A549 (cell line): ENCODE results near the gene KRTAP19-3. TPM values are rescaled to one million over a fixed set of nuclear protein-coding genes. Genes with fewer than 3 reads are reported as not detected.

Source experiments
- ATAC-seq, 2 experiments: fragments of 200-7000 bp in 1 of 2; fragments of >200 bp in 1 of 2; cut with Nextera tagmentation in 1 of 2; cut with Tn5 transposase in 1 of 2; 3 replicates each; pipeline versions ENCODE4 v1.8.0 to v1.9.1; 2018 to 2020; ENCODE audit warnings: mild to moderate bottlenecking in 1 of 2, moderate library complexity in 1 of 2
- CTCF ChIA-PET: fragments of 300-600 bp; sonication (Branson Sonifier 250); formaldehyde crosslinking; extraction: SDS; loops from one replicate; lab custom pipeline; 2021; ENCODE audit warnings: antibody characterized with exemption, inconsistent platforms; lab: Yijun Ruan, JAX
- POLR2A ChIA-PET: fragments of 350-600 bp; formaldehyde crosslinking; extraction: SDS; loops from one replicate; lab custom pipeline; 2021; ENCODE audit warnings: antibody characterized with exemption, inconsistent platforms; lab: Yijun Ruan, JAX
- DNase-seq, 2 experiments: peaks; one replicate each; pipeline versions ENCODE4 v3.0.0 to v3.0.0-alpha.2; 2011 to 2016; ENCODE audit warnings: low read depth in 1 of 2, low spot score in 1 of 2
- FAIRE-seq: peaks from 2 replicates; lab custom pipeline; 2011; peaks lifted over from hg19 to GRCh38; lab: Jason Lieb, UNC
- H3K27ac ChIP-seq, 2 experiments: fragments of >200 bp; sonication (Bioruptor Twin); formaldehyde crosslinking; 3 replicates each; pipeline ENCODE4 v1.5.1; 2016 to 2017
- H3K4me1 ChIP-seq: fragments of >200 bp; sonication (Bioruptor Twin); formaldehyde crosslinking; 3 replicates; pipeline ENCODE4 v1.6.1; 2016
- H3K4me2 ChIP-seq: fragments of >200 bp; sonication (Bioruptor Twin); formaldehyde crosslinking; 3 replicates; pipeline ENCODE4 v1.6.1; 2016
- H3K4me3 ChIP-seq: fragments of >200 bp; sonication (Bioruptor Twin); formaldehyde crosslinking; 3 replicates; pipeline ENCODE4 v1.5.1; 2016
- H3K9me3 ChIP-seq: fragments of >200 bp; sonication (Bioruptor Twin); formaldehyde crosslinking; 3 replicates; pipeline ENCODE4 v1.6.1; 2016
- ATOH8 ChIP-seq: fragments of 250-450 bp; sonication (Bioruptor Pico); IDR thresholded peaks from 2 replicates; pipeline ENCODE4 v1.5.0; 2020; ENCODE audit warnings: low read depth, mild to moderate bottlenecking, moderate library complexity
- BCL3 ChIP-seq: fragments of >200 bp; sonication (Bioruptor Twin); formaldehyde crosslinking; IDR thresholded peaks from 3 replicates; pipeline ENCODE4 v1.6.1; 2016
- CBX8 ChIP-seq: fragments of 200-600 bp; sonication (generic); IDR thresholded peaks from 2 replicates; pipeline ENCODE4 v1.6.1; 2016
- CEBPB ChIP-seq, 2 experiments: fragments of >200 bp in 1 of 2; sonication (Bioruptor Twin) in 1 of 2; formaldehyde crosslinking in 1 of 2; IDR thresholded peaks; 2 replicates each; pipeline ENCODE4 v1.6.1; 2012 to 2016
- CHD2 ChIP-seq: fragments of 150-350 bp; IDR thresholded peaks from 2 replicates; pipeline ENCODE4 v1.6.1; 2014; ENCODE audit warnings: low read length; ENCODE audit not compliant: partially characterized antibody
- EHMT2 ChIP-seq: fragments of 200-600 bp; sonication (generic); IDR thresholded peaks from 2 replicates; pipeline ENCODE4 v1.6.1; 2016; ENCODE audit warnings: antibody characterized with exemption, low read depth, mild to moderate bottlenecking, moderate library complexity
- EP300 ChIP-seq, 2 experiments: fragments of >200 bp; sonication (Bioruptor Twin); formaldehyde crosslinking; IDR thresholded peaks; 2 replicates in 1 of 2; 3 replicates in 1 of 2; pipeline ENCODE4 v1.6.1; 2016 to 2017
- FOSB ChIP-seq: fragments of 250-450 bp; sonication (Bioruptor Pico); IDR thresholded peaks from 2 replicates; pipeline ENCODE4 v1.5.0; 2020; ENCODE audit warnings: mild to moderate bottlenecking, moderate library complexity
- FOSL2 ChIP-seq, 2 experiments: fragments of 450-650 bp in 1 of 2; fragments of >200 bp in 1 of 2; sonication (Bioruptor Twin) in 1 of 2; formaldehyde crosslinking; IDR thresholded peaks; 2 replicates each; pipeline versions ENCODE4 v1.5.0 to v1.6.1; 2016 to 2020; ENCODE audit warnings: mild to moderate bottlenecking in 1 of 2, moderate library complexity in 1 of 2
- HDAC2 ChIP-seq: fragments of 200-600 bp; sonication (generic); IDR thresholded peaks from 2 replicates; pipeline ENCODE4 v1.6.1; 2016
- HES2 ChIP-seq: fragments of >200 bp; sonication (Bioruptor Twin); formaldehyde crosslinking; IDR thresholded peaks from 2 replicates; pipeline ENCODE4 v1.6.1; 2016
- HOXA7 ChIP-seq: fragments of 250-450 bp; sonication (Bioruptor Pico); IDR thresholded peaks from 2 replicates; pipeline ENCODE4 v1.5.0; 2020; ENCODE audit warnings: mild to moderate bottlenecking, moderate library complexity
- HOXB13 ChIP-seq: fragments of 250-450 bp; sonication (Bioruptor Pico); IDR thresholded peaks from 2 replicates; pipeline ENCODE4 v1.5.0; 2020; ENCODE audit warnings: low read depth, mild to moderate bottlenecking, moderate library complexity
- JUN ChIP-seq, 2 experiments: fragments of >200 bp; sonication (Bioruptor Twin); formaldehyde crosslinking; IDR thresholded peaks; 2 replicates in 1 of 2; 3 replicates in 1 of 2; pipeline ENCODE4 v1.6.1; 2016 to 2017
- JUNB ChIP-seq: fragments of >200 bp; sonication (Bioruptor Twin); formaldehyde crosslinking; IDR thresholded peaks from 2 replicates; pipeline ENCODE4 v1.6.1; 2016
- MYC ChIP-seq: IDR thresholded peaks from 2 replicates; pipeline ENCODE4 v1.6.1; 2012; ENCODE audit warnings: mild to moderate bottlenecking, inconsistent platforms, low read length, improper control_type of control experiment, borderline replicate concordance
- NFE2L2 ChIP-seq: fragments of 150-350 bp; conservative IDR thresholded peaks from 2 replicates; pipeline ENCODE4 v1.6.1; 2014; ENCODE audit warnings: low read length
- PHF8 ChIP-seq: fragments of 200-600 bp; sonication (generic); IDR thresholded peaks from 2 replicates; pipeline ENCODE4 v1.6.1; 2016; ENCODE audit warnings: low read depth, mild to moderate bottlenecking, antibody characterized with exemption, moderate library complexity, borderline replicate concordance
- POLR2A ChIP-seq: IDR thresholded peaks from 2 replicates; pipeline ENCODE4 v1.6.1; 2012; ENCODE audit warnings: mild to moderate bottlenecking, low read length
- RARB ChIP-seq: fragments of 250-450 bp; sonication (Bioruptor Pico); IDR thresholded peaks from 2 replicates; pipeline ENCODE4 v1.8.0; 2021; ENCODE audit warnings: mild to moderate bottlenecking, moderate library complexity
- RCOR1 ChIP-seq: fragments of 150-350 bp; IDR thresholded peaks from 2 replicates; pipeline ENCODE4 v1.6.1; 2014; ENCODE audit warnings: antibody characterized with exemption, low read length, low read depth
- RFX5 ChIP-seq: fragments of 450-650 bp; IDR thresholded peaks from 2 replicates; pipeline ENCODE4 v1.7.1; 2014; ENCODE audit warnings: antibody characterized with exemption, mild to moderate bottlenecking, moderate library complexity
- RNF2 ChIP-seq: fragments of 200-600 bp; sonication (generic); IDR thresholded peaks from 2 replicates; pipeline ENCODE4 v1.6.1; 2016; ENCODE audit warnings: low read depth, mild to moderate bottlenecking, antibody characterized with exemption, moderate library complexity, borderline replicate concordance
- SMC3 ChIP-seq: fragments of >200 bp; sonication (Bioruptor Twin); formaldehyde crosslinking; IDR thresholded peaks from 3 replicates; pipeline ENCODE4 v1.6.1; 2018; ENCODE audit warnings: inconsistent platforms
- SREBF2 ChIP-seq: fragments of 450-650 bp; IDR thresholded peaks from 2 replicates; pipeline ENCODE4 v1.6.1; 2014; ENCODE audit warnings: mild to moderate bottlenecking, moderate library complexity
- TFCP2L1 ChIP-seq: fragments of 250-450 bp; sonication (Bioruptor Pico); IDR thresholded peaks from 2 replicates; pipeline ENCODE4 v1.5.0; 2021; ENCODE audit warnings: mild to moderate bottlenecking
- TP53 ChIP-seq: fragments of 250-450 bp; sonication (Bioruptor Pico); IDR thresholded peaks from 2 replicates; pipeline ENCODE4 v1.5.0; 2021; ENCODE audit warnings: mild to moderate bottlenecking, moderate library complexity
- ZC3H11A ChIP-seq: fragments of 450-650 bp; IDR thresholded peaks from 2 replicates; pipeline ENCODE4 v1.6.1; 2014; ENCODE audit warnings: antibody characterized with exemption, mild to moderate bottlenecking
- WGBS: methylation state at CpG from one replicate; pipeline ENCODE4 v1.1.6; 2017; ENCODE audit errors: missing lambda C conversion rate; 5-methylcytosine and 5-hydroxymethylcytosine counted together
- polyA plus RNA-seq, 4 experiments: library from polyadenylated mRNA; depleted of rRNA in 3 of 4; stranded (reverse); fragments of >200 nt; fragmentation: RNase III in 1 of 4; extraction: RNeasy Plus Mini Kit Qiagen cat#74134 plus additional on column Dnase treatment in 1 of 4; gene quantifications; 2 replicates in 3 of 4; 3 replicates in 1 of 4; pipeline ENCODE4 v1.2.3, GENCODE V29; 2011 to 2017
- TF ChIP-seq, protein P1 (sequence below): IDR thresholded peaks from 2 replicates; pipeline ENCODE4 v1.6.1; 2012
- TF ChIP-seq, protein P2 (sequence below): fragments of 200-600 bp; sonication (generic); IDR thresholded peaks from 2 replicates; pipeline ENCODE4 v1.6.1; 2016; ENCODE audit warnings: antibody characterized with exemption, mild to moderate bottlenecking, moderate library complexity
- TF ChIP-seq, protein P3 (sequence below): fragments of 450-650 bp; IDR thresholded peaks from 2 replicates; pipeline ENCODE4 v1.6.1; 2014; ENCODE audit warnings: antibody characterized with exemption

Gene KRTAP19-3
- polyA plus RNA-seq, 2 of the 4 experiments (the other 2 are of a cell fraction) = not detected

GRCh38 chr21:30487336-30487735, 4.5 kb downstream of the KRTAP19-3 start, which contains the start of gene KRTAP19-2:
KRTAP19-2 (minus strand) TSS chr21:30487436; CDS start chr21:30487348, 88 bp downstream.
- TF ChIP-seq PHF8 (no peak), HDAC2 (no peak), ZC3H11A (no peak), POLR2A (no peak), TP53 (CRISPR knock-in tag) (no peak), RFX5 (no peak), SMC3 (no peak), CBX8 (no peak), EP300 (IDR thresholded peaks at IDR 0.05) (no peak), FOSB (CRISPR knock-in tag) (no peak), BCL3 (no peak), HOXA7 (no peak), HOXB13 (CRISPR knock-in tag) (no peak), CEBPB (IDR thresholded peaks at IDR 0.05) (no peak), RCOR1 (no peak), ATOH8 (no peak), SREBF2 (no peak), CHD2 (no peak)
- TF ChIP-seq, protein P1, sequence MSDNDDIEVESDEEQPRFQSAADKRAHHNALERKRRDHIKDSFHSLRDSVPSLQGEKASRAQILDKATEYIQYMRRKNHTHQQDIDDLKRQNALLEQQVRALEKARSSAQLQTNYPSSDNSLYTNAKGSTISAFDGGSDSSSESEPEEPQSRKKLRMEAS = no peak
- Histone ChIP-seq H3K4me1 (no peaks in the 10 kb centered on the region), H3K4me3 (no peak within 1 kb of the TSS), H3K4me2 (no peak within 1 kb of the TSS), H3K27ac (no peak within 1 kb of the TSS), H3K9me3 (no peaks in the 10 kb centered on the region)
- no peak for FAIRE-seq
- DNase-seq = no peak
- POLR2A ChIA-PET = no interaction called here
- ATAC-seq = no peak
- 6% methylated on average over 2 of the region's 2 CpGs for WGBS
- CTCF ChIA-PET = no interaction called here

DNA sequence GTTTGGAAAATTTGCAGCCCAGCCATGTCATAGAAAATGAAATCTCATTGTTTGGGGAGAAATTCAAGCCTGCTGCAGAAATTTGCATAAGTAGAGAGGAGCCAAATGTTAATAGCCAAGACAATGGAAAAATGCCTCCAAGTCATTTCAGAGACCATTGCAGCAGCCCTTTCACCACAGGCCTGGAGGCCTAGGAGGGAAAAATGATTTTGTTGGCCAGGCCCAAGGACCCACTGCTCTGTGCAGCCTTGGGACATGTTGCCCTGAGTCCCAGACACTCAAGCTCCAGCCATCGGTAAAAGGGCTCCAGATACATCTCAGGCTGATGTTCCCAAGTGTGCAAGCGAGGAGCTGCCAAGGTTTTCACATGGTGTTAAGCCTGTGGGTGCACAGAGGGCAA, 5.6 kb downstream of the KRTAP19-3 start:
- Histone ChIP-seq H3K9me3 (no peaks in the 10 kb centered on the region), H3K4me2 (no peak overlapping the region), H3K4me1 (no peaks in the 10 kb centered on the region), H3K27ac (no peak overlapping the region), H3K4me3 (no peak overlapping the region)
- no peak for ATAC-seq
- POLR2A ChIA-PET = no interaction called here
- TF ChIP-seq FOSB (CRISPR knock-in tag) = no peak
- no peak for TF ChIP-seq SMC3
- TF ChIP-seq, protein P2, sequence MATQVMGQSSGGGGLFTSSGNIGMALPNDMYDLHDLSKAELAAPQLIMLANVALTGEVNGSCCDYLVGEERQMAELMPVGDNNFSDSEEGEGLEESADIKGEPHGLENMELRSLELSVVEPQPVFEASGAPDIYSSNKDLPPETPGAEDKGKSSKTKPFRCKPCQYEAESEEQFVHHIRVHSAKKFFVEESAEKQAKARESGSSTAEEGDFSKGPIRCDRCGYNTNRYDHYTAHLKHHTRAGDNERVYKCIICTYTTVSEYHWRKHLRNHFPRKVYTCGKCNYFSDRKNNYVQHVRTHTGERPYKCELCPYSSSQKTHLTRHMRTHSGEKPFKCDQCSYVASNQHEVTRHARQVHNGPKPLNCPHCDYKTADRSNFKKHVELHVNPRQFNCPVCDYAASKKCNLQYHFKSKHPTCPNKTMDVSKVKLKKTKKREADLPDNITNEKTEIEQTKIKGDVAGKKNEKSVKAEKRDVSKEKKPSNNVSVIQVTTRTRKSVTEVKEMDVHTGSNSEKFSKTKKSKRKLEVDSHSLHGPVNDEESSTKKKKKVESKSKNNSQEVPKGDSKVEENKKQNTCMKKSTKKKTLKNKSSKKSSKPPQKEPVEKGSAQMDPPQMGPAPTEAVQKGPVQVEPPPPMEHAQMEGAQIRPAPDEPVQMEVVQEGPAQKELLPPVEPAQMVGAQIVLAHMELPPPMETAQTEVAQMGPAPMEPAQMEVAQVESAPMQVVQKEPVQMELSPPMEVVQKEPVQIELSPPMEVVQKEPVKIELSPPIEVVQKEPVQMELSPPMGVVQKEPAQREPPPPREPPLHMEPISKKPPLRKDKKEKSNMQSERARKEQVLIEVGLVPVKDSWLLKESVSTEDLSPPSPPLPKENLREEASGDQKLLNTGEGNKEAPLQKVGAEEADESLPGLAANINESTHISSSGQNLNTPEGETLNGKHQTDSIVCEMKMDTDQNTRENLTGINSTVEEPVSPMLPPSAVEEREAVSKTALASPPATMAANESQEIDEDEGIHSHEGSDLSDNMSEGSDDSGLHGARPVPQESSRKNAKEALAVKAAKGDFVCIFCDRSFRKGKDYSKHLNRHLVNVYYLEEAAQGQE = no peak
- TF ChIP-seq JUNB = no peak
- no peak for TF ChIP-seq RCOR1
- no peak for TF ChIP-seq TFCP2L1 (CRISPR knock-in tag)
- TF ChIP-seq JUN (IDR thresholded peaks at IDR 0.05) = no peak
- TF ChIP-seq RFX5 = no peak
- TF ChIP-seq RNF2 = no peak
- TF ChIP-seq HOXB13 (CRISPR knock-in tag) = no peak
- TF ChIP-seq FOSL2 (IDR thresholded peaks at IDR 0.05) = no peak
- TF ChIP-seq FOSL2 (CRISPR knock-in tag; IDR thresholded peaks at IDR 0.05) = no peak
- TF ChIP-seq POLR2A = no peak
- no peak for TF ChIP-seq HES2
- TF ChIP-seq, protein P3, sequence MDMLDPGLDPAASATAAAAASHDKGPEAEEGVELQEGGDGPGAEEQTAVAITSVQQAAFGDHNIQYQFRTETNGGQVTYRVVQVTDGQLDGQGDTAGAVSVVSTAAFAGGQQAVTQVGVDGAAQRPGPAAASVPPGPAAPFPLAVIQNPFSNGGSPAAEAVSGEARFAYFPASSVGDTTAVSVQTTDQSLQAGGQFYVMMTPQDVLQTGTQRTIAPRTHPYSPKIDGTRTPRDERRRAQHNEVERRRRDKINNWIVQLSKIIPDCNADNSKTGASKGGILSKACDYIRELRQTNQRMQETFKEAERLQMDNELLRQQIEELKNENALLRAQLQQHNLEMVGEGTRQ = no peak
- no peak for TF ChIP-seq HDAC2
- TF ChIP-seq EHMT2 = no peak
- no peak for TF ChIP-seq NFE2L2
- no peak for TF ChIP-seq MYC
- no peak for TF ChIP-seq RARB
- 0% methylated on average over 1 of the region's 2 CpGs for WGBS
- no peak for FAIRE-seq
- CTCF ChIA-PET = no interaction called here
- DNase-seq = no peak
